Activated T-cell treated with anti-CD3 and anti-CD28 coated beads for 4 hours (primary cell): ENCODE measurements around the gene ARHGAP44.
"Not testable (repeated sequence)": the region's sequence is repeated elsewhere in the genome, so short reads cannot be mapped to it uniquely, and the experiment has no call there.

Source experiments
- DNase-seq: peaks from one replicate; pipeline ENCODE4 v3.0.0-alpha.2; 2020

ARHGAP44 gene

DNA sequence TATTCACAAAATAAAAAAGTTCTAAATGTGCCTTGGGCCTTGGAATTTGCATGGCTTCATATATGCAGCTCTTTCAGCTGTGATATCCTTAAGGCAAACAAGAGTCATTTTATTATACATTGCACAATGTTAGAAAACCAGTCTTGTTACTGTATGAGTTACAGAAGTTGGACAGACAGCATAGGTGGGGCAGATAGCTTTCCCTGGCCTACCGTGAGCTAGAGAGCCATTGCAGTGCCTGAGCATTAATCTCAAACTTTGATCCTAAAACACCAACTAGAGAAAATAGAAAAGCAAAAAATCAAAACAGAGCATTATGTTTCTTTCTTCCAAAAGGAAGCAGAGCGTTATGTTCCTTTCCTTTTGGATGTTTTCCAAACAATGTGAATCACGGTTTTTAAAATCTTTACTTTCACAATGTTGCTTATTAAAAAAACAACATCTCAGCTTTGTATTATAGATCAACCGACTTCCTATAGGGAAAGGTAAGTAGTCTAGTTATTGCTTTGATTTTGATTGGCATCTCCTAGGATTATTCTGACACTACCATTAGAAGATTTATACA is 32.2 kb downstream of the ARHGAP44 start:
- no peak for DNase-seq

DNA sequence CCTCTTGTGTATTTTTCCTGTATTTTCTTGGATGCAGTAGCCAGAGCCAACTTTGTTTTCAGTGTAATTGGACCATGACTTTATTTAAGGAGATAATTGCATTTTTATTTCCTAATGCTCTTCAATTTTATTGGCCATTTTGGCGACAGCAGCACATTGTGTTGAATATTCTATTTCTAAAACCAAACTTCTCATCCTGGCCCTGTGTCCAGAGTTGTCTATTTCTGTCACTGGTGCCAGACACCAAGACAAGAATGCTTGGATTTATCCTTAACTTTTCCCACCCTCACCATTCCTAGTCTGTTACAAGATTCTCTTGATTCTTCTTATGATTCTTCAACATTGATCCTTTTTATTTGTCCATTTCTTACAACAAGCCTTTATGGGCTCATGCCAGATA is 37.1 kb downstream of the ARHGAP44 start:
- DNase-seq = no peak

DNA sequence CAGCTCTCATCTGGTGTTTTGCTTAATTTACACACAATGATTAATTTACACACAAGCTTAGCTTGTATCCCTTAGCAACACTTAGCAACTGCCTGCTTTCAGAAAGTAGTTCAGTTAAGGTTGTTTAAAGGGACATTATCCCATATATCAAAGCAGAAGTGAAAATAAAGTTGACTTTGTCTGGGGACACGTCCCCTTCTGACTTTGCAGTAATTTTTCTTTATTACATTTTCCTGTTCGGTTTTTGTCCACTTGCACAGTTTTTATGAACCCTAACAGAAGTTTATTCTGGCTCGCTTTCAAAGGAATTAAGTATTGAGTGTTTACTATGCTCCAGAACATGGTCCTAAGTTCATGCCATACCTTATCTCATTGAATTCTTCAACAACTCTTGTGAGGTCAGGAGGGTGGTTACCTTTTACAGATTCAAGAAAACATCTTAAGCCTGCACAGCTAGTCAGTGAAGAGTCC is 41.5 kb downstream of the ARHGAP44 start:
- no peak for DNase-seq

DNA sequence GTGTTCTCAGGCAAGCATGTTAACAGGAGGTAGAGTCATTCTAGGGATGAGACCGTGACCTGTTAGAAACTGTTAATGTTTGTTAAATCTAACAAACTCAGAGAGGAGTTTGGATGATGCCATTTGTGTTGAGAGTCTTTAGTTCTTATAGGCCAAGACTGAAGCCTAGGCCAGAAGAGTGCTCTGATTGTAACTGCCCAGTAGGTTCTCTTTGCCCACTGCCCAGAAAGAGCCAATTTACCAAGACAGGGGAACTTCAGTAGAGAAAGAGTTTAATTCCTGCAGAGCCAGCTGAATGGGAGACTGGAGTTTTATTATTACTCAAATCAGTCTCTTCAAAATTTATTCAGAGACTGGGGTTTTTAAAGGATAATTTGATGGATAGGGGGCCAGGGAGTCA is 42.5 kb downstream of the ARHGAP44 start:
- DNase-seq = no peak

DNA sequence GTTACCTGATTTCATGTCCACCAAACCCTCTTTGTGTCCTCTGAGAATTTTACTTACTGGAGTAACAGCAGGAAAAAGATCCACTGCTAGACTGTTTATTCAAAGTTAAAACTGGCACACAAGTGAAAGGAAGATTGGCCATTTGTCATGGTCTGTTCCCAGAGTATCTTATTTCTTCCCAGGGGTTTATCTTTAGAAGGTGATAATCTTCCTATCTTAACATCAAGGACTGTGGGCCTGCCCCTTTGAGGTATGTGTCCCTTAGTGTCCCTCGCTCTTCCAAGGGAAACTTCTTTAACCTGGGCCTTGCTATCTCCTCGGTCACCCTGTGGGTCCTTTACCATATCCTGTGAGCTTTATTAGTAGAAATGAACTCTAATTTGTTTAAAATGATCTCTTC is 49.7 kb downstream of the ARHGAP44 start:
- no peak for DNase-seq

DNA sequence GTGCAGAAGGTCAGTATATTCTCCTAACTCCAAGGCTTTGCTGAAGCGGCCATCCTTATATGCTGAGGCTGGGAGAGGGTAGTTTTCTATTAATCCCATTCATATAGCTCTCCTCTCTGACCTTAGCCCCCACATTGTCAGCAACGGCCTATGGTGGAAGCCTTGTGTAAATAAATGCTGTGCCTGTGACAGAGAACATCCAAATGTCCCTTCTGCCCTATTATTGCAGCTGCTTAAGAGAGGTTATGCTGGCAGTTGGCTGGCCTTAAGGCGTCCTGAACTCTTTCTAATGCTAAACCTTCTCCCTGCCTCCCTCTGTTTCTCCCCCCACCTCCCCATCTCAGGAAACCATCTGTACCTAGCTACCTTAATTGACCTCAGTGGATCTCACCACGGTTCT is 53.6 kb downstream of the ARHGAP44 start:
- no peak for DNase-seq

DNA sequence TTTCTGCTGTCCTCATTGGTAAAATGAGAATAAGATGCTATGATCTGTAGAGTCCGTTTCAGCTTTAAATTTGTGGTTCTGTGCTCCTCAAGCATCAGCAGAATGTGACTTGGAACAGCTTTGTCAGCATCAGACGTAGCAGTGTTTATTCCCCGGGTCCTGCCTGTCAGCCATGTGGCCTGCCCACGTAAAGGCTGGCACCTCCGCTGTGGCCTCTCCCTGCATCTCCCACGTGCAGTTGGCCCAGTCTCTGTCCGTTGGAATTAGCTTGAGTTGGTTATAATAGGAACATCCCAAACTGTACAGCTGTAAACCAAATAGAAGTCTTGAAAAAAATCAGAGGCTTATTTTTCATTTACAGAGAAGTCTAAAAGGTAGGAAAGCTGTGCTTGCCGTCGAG is 61.7 kb downstream of the ARHGAP44 start:
- no peak for DNase-seq

DNA sequence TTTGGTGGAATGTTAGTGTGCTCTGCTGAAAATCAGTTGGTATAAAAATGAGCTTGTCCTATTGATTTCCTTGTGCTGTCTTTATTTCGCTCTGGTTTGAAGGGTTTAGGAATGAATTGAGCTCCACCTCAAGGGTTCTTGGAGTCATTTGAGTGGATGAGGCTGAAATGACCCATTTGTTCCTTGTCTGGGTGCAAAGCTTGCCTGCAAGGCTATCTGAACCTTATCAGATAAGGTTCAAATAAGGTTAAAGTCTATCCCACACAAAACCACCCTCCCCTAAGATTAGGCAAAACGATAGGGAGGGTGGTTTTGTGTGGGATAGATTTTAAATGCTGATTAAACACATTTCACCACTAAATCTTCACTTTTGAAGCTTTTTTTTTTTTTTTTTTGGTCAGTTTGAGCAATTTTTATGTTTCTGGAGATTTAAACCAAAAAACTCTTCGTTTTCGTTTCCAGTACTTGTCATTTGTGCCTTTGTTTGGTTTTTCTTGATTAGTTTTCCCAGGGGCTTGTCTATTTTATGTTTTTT is 62.7 kb downstream of the ARHGAP44 start:
- DNase-seq = no peak

DNA sequence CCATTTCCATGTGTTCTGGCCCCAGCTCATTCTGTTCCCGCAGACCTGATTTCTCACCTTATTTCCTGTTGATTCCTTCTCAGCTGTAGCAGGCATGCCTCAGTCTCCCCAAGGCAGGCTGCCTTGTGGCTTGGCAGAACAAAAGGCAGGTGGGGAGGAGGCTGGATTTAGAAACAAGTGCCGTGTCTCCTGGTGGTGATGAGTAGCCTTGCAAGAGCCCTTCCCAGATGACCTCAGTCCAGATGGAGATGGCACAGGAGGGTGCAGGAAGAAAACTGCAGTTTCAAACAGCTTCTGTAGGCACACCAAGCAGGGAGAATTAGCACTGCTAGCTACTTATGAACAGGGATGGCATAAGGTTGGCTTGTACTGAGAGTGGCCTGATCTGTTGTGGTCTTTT is 64.6 kb downstream of the ARHGAP44 start:
- DNase-seq = no peak

DNA sequence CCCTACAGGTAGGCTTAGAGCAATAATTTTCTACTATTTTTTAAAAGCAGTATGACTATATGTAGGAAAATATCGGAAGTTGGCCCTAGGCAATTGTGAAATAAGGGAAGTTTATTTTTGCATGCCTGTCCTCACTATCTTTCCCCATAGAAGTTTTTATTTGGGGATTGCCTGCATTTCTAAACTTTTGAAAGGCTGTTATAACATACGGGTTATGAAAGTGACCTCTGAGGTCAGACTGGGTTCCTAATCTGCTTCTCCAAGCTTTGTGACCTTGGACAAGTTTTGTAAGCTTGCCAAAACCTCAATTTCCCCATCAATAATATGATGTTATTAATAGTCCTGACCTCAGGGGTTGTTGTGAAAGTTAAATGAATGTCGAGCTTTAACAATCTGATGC is 67.1 kb downstream of the ARHGAP44 start:
- no peak for DNase-seq

DNA sequence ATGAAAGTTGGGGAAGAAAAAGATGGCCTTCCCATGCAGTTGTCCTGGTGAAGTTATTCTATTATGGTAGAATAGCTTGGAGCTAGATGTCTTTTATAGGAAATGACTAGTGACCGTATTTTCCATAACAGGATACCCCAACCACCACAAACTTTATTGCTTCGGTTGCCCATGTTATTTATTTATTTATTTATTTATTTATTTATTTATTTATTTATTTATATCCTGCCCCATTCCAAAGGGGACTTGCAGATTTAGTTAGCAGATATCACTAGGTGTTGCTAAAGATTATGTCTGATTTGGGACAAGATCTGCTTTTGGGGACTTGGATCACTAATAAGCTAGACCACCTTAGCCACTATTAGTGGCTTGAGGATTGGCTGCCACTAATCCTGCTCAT is 68.3 kb downstream of the ARHGAP44 start:
- DNase-seq = no peak

DNA sequence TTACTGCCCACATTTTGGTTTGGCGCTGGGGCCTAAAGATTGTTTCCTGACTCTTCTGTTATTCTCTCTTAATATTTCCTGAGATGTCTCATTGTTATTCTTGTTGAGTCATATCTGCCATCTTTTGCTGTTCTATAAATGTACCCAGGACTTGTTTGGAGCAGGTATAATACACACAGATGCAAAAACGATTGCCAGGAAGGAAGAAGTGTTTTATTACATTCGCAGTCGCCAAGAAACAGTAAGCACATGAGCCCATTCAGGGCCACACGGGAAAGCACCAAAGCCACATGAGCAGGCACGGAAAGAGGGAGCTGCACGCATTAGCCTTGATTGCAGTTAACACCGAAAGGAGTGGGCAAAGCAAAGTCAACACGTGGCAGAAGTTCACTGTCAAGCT is 70.2 kb downstream of the ARHGAP44 start:
- no peak for DNase-seq

DNA sequence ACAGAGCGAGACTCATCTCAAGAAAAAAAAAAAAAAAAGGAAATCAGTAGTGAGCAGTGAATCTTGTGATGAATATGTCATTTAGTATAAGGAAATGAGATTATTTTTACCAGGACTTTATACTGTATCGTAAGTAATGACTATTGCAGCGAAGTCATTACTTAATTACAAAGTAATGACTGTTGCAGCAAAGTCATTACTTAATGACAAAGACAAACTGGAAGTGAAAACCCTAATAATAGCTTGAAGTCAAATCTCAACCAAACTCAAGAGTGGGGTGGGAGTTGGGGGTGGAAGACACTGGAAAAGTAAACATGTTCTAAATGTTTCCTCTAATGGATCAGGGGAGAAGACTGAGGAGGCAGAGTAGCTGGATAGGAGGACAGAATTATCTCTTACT is 76.5 kb downstream of the ARHGAP44 start:
- DNase-seq = no peak

DNA sequence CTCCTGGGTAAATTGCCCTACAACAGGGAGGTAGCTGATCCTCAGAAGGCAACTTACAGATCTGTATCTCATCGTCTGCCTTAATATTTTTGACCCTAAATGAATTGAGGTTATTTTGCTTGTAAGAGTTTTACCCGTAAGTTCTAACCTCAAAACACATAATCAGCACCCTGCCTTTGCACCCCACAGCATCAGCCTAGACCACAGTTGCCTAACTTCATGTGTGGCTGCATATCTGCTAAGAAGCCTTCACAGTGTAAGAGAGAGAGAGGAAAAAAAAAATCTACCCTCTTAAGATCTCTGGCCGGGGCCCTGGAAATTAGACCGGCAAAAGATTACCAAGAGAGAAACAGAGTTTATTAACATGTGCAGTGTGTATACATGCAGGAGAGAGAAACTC is 76.9 kb downstream of the ARHGAP44 start:
- DNase-seq = no peak

DNA sequence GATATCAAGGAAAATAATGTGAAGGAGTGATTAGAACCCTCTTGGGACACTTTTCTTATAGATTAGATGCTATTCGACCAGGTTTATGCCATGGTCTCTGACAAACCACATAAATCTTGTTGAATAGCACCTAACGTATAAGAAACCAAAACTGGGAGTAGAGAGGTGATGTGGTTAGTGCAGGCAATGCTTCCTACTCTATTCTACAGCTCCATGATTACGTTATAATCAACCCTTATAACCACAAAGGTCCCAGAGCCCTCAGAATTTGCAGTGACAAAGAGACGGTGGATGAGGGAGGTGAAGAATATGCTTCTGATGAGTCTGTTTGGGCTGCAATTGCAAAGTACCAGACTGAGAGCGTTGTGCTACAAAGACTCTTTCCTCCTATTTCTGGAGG is 78.4 kb downstream of the ARHGAP44 start:
- no peak for DNase-seq

DNA sequence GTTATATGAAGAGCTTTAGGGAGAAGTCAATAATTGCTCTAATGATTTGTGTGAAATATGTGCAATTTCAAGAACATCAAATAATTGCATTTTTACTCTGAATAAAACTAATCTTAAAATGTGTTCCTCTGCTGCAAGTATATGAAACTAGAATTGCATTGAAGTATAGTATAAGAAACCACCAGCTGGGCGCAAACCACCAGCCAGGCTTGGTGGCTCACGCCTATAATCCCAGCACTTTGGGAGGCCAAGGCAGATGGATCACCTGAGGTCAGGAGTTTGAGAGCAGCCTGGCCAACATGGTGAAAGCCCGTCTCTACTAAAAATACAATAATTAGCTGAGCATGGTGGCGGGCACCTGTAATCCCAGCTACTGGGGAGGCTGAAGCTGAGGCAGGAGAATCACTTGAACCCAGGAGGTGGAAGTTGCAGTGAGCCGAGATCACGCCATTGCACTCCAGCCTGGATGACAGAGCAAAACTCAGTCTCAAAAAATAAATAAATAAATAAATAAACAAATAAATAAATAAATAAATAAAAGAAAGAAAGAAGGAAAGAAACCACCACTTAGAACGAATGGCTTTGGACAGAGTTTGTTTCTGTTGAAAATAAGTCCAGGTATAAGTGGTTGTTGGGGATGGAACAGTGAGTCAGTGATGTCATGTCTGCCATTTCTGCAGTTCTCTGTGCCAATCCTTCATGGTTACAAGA is 84.3 kb downstream of the ARHGAP44 start:
- DNase-seq = not testable (repeated sequence)

DNA sequence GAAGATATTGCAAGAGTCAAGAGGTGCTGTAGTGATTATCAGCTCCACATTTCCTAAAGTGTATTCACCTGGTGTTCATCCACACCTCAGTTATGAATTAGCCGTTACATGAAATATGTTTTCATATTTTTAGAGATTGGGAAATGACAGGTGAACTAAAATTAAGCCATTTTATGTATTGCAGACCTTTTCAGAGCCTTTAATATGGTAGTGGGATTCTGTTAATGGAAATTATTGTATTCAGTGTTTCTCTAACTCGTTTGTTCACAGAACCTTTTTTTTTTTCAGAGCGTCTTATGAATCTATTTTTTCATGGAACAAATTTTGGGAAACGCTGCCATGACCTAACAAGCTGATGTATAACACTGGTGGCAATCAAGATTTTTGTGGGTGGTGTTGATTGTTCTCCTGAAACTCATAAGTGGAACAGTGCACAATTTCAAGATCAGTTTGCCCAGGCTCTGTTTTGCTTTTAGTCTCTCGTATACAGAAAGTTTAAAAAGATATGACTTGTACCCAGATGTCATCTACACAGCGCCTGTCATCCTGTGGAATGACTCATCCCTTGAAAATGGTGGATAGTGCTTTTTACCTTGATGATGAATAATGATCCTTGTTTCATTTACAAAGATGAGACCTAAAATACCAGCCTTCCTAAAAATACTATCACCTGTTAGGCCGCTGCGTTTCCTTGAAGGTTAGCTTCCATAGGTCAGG is 88.8 kb downstream of the ARHGAP44 start:
- DNase-seq = no peak

DNA sequence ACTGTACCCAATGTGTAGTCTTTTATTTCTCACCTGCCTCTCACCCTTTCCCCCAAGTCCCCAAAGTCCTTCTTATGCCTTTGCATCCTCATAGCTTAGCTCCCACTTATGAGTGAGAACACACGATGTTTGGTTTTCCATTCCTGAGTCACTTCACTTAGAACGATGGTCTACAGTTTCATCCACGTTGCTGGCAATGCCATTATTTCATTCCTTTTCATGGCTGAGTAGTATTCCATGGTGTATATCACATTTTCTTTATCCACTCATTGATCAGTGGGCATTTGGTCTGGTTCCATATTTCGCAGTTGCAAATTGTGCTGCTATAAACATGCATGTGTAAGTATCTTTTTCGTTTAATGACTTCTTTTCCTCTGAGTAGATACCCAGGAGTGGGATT is 89.8 kb downstream of the ARHGAP44 start:
- DNase-seq = not testable (repeated sequence)

DNA sequence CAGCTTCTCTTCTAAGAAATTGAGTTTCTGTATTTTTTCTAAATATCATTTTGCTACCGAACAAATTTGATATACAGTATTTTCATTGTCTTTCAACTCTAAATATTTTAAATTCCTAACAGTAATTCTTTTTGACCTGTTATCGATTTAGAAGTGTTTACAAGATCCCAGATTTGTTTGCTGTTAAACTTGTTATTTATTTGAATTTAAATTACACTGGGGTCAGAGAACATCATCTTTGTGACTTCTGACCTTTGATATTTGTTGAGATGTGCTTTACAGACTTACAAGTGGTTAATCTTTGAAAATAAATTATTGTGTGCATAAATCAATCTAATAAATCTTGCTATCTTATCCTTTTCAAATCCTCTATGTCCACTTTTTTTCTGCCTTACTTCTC is 94.2 kb downstream of the ARHGAP44 start:
- no peak for DNase-seq

DNA sequence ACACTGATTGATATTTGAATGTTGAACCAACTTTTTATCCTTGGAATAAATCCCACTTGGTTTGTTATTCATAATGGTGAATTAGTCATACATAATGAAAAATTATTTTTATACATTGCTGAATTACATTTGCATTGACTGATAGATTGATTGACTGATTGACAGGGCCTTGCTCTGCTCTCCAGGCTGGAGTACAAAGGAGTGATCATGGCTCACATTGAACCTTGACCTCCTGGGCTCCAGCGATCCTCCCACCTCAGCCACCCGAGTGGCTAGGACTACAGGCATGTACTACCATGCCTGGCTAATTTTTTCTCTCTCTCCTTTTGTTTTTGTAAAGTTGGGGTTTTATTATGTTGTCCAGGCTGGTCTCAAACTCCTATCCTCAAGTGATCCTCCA is 97.8 kb downstream of the ARHGAP44 start:
- DNase-seq = no peak

DNA sequence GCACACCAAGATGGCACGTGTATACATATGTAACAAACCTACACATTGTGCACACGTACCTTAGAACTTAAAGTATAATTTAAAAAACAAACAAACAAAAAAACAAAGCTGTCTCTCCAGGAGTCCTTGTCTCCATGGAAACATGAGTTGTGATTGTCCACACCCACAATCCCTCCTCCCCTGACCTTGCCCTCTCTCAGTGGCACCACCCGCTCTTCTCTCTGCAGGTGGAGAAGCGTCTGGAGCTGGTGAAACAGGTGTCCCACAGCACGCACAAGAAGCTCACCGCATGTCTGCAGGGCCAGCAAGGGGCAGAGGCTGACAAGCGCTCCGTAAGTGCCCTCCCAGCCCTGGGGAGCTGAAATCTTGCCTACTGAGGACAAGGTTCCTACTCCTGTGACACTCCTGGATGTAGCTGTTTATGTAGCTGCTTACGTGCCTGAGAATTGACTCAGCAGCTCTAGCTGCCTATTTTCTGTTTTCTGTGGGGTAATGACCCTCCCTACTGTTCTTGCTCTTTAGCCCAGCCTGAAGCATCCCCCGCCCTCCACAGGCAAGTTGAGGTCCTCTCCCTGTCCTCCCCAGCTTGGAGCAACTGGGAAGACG is 107.0 kb downstream of the ARHGAP44 start:
- no peak for DNase-seq

DNA sequence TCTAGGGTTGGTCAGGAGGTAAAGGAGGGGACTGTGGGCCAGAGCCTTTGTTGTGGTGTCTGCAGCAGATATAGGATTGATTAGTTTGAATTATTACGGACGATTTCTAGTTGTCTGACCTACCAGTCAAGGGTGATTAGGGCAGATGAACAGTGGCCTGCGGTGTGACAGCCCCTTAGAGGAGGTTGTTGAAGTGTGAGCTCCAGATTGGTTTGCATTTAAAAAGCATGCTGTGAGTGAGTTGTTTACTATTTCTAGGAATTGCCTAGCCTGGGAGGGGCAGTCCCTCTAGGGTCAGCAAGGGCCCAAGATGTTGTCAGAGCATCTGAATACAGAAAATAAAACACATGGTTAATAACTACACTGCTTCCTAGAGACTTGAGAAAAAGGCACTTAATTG is 108.8 kb downstream of the ARHGAP44 start:
- no peak for DNase-seq

DNA sequence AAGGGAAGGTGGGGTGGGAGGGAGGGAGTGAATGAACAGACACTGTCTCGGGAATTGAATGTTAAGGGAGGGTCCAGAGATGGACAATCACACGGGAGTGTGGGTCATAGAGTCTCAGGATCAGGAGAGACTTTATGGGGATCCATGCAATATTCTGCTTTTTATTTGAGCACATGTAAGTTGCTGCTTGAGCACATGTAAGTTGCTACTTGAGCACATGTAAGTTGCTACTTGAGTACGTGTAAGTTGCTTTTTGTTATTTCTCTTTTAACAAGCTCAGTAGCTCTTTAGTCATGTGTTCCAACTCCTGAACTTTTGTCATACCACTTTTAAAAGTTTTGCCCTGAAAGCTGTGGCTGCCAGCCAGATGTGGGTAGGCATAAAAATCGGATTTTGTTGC is 110.3 kb downstream of the ARHGAP44 start:
- no peak for DNase-seq

DNA sequence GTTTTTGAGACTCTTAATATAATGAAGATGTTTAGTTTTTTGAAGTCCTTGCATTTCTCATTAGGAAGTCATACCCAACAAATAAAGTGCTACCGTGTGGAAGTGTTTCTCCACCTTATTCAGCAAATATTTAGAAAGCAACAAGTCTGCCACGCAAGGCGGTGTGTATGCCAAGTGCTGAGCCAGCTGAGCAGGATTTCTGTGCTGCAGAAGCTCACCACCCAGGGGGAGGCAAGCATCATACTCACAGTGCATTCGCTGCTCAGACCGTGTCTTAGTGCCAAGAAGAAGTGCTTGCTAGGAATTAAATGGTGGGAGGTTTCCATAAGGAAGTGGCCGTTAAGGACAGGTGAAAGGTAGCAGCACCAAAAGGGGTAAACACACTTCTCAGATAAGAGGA is 111.2 kb downstream of the ARHGAP44 start:
- no peak for DNase-seq
